GM18870 (cell line): ENCODE measurements around the gene PGAP6.
"Not testable (repeated sequence)": the region's sequence is repeated elsewhere in the genome, so short reads cannot be mapped to it uniquely, and the experiment has no call there.

Source experiments
- ATAC-seq: cut with Tn5 transposase; IDR thresholded peaks from one replicate; pipeline ENCODE4 v1.9.1; 2021; ENCODE audit warnings: moderate library complexity; ENCODE audit not compliant: unreplicated experiment

PGAP6 gene, protein sequence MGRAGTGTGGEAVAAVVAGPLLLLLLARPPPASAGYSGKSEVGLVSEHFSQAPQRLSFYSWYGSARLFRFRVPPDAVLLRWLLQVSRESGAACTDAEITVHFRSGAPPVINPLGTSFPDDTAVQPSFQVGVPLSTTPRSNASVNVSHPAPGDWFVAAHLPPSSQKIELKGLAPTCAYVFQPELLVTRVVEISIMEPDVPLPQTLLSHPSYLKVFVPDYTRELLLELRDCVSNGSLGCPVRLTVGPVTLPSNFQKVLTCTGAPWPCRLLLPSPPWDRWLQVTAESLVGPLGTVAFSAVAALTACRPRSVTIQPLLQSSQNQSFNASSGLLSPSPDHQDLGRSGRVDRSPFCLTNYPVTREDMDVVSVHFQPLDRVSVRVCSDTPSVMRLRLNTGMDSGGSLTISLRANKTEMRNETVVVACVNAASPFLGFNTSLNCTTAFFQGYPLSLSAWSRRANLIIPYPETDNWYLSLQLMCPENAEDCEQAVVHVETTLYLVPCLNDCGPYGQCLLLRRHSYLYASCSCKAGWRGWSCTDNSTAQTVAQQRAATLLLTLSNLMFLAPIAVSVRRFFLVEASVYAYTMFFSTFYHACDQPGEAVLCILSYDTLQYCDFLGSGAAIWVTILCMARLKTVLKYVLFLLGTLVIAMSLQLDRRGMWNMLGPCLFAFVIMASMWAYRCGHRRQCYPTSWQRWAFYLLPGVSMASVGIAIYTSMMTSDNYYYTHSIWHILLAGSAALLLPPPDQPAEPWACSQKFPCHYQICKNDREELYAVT

GRCh38 chr16:381789-382717 lies at the start of gene PGAP6:
PGAP6 (minus strand) TSS chr16:381978; CDS start chr16:381821, 157 bp downstream.
- ATAC-seq = no peak

DNA sequence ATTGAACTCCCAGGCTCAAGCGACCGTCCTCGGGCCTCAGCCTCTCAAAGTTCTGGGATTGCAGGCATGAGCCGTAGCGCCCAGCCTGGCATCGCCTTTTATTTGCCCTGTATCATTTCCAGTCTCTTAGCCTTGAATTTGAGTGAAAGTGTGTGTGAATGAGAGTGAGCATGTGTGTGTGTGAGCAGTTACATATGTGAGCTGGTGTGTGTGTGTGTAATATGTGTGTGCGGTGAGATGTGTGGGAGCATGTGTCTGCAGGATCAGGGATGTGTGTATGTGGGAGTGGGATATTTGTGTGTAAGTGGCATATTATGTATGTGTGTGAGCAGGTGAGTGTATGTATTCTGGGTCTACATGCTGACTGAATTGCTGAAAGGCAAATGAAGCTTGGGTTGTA lies 49.1 kb upstream of the PGAP6 start:
- no peak for ATAC-seq

DNA sequence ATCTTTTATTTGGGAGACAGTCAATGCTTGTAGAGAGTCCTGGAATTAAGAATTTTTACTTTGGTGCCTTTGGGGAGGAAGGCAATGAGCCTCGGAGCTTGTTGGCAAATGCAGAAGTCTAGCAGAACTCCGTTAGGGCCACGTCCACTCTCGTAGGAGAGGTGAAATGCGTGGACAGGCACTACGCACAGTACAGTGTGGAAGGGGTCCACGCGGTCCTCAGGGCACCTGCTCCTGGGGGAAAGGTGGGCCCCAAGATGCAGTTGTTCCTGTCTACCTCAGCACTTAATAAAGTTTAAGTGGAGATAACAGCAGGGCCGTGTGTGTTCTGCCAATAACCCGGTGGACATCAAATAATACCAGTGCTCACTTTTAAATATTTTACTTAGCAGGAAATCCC lies 45.5 kb upstream of the PGAP6 start:
- ATAC-seq = no peak

DNA sequence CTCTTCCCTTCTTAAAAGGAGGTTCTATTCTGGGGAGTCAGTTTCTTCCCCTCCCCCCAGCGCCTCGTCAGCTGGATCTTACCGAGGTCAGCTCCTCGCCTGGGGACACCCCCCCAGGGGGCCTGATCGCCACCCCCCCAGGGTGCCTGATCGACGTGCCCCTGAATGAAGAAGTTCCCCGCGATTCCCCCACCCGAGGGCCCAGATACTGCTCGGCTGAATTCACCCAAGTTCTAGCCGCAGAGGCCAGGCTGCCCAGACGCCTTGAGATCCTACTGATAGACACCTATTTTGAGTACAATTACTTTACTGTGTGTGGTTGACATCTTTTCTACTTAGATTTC lies 45.1 kb upstream of the PGAP6 start:
- ATAC-seq = no peak

DNA sequence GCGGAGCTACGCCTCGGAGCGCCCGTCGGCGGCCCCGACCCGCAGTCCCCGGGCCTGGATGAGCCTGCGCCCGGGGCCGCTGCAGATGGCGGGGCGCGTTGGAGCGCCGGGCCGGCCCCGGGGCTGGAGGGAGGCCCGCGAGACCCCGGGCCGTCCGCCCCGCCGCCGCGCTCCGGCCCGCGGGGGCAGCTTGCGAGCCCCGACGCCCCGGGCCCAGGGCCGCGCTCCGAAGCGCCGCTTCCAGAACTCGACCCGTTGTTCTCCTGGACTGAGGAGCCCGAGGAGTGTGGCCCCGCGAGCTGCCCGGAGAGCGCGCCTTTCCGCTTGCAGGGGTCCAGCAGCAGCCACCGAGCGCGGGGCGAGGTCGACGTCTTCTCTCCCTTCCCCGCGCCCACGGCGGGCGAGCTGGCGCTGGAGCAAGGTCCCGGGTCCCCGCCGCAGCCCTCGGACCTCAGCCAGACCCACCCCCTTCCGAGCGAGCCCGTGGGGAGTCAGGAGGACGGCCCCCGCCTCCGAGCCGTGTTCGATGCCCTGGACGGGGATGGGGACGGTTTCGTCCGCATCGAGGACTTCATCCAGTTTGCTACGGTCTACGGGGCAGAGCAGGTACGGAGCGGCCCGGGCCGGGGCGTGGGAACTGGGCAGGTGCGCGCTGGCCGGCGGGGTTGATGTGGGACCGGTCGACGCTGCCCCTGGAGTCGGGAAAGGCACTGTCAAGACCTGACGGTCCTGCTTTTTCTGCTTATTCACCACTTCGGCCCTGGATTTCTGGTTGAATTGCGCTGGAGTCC lies 44.5 kb upstream of the PGAP6 start:
- ATAC-seq = no peak

DNA sequence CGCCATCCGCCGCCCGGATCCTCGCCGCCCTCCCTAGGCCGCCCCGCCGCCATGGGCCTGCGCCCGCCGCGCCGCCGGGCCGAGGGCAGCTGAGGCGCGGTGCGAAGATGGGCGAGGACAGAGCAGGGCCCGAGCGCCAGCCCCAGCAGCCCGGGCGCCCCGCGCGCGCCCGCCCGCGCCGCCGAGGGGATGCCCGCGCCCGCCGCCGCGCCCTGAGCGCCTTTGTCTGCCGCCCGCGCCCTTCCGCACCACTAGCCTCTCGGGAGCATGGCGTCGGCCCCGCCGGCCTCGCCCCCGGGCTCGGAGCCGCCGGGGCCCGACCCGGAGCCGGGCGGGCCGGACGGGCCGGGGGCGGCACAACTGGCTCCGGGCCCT lies 43.9 kb upstream of the PGAP6 start:
- no peak for ATAC-seq

DNA sequence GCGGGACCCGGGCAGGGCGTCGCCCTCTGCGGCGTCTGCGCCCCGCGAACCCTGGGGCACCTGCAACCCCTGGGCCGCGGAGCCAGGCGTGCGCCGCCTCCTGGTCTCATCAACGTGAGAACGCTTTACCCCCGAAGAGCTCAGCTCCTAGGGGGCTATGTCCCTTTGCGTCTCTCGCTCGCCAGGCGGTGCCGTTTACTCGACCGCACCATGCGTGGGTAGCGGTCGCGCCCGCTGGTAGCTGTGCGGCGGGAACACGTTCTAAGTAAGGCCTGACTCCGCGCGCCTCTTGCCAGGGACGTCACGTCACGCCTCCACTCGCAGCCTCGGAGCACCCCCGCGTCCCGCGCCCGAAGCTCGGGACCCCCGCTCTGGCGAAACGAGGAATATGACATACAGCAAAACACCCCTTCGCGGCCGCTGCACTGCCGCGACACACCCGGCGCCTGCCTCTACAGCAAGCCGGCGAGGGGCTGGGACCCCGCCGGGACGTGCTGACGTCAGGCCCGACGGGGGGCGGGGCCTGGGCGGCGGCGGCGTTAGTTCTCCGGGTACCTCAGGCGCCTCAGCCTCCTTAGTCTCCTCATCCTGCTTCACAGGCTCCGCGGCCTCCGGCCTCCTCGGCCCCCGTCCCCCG lies 43.4 kb upstream of the PGAP6 start, which contains the start of gene RAB11FIP3:
RAB11FIP3 (plus strand) TSS at position 568 of the 637 bp plus-strand sequence. CDS start 358 bp downstream, outside the sequence.
- peak; percentile 72 for ATAC-seq

- ATAC-seq = no peak
These were observed 42.9 kb upstream of the PGAP6 start for GRCh38 chr16:424623-425081.

GRCh38 chr16:424033-424622 lies 42.4 kb upstream of the PGAP6 start:
- ATAC-seq = no peak

DNA sequence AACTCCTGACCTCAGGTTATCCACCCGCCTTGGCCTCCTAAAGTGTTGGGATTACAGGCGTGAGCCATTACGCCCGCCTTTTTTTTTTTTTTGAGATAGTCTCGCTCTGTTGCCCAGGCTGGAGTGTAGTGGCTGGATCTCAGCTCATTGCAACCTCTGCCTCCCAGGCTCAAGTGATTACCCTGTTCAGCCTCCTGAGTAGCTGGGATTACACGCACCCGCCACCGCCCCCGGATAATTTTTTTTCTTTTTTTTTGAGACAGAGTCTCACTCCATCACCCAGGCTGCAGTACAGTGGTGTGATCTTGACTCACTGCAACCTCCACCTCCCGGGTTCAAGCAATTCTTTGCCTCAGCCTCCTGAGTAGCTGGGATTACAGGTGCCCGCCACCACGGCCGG lies 40.4 kb upstream of the PGAP6 start:
- ATAC-seq = not testable (repeated sequence)

GRCh38 chr16:415170-415498 lies 33.4 kb upstream of the PGAP6 start:
- ATAC-seq = not testable (repeated sequence)

DNA sequence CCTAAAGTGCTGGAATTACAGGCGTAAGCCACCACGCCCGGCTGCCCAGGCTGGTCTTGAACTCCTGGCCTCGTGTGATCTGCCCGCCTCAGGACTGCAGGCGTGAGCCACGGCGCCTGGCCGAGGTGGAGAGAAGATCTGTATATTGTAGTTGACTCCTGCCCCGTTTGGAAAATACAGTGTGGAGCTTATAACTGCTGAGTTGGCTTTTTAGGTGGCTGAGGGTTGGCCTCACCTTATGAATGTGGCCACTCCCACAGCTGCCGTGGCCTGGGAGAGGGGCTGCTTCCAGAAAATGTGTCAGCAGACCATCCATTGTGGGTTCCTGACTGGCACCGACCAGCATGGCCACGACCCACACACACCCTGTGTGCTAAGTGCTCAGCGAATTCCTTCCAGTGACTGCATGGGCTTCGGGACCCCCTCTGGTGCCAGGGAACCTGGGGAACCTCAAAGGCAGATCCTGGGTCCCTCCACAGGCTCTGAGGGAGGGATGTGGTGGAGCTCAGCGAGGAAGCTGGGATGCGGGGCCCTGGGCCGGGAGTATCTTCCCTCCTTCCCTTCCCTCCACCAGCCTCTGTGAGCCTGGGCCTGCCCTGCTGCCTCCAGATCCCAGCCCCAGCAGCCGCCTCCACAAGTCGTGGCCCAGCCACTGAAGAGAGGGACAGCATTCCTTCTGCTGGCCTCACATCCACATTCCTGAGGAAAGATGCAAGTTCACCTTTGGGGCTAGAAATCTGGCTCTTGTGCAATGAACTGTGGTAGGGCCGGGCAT lies 32.8 kb upstream of the PGAP6 start:
- ATAC-seq = no peak

- no peak for ATAC-seq
These were observed 29.9 kb upstream of the PGAP6 start for GRCh38 chr16:411576-412265.

GRCh38 chr16:410516-411178 lies 28.9 kb upstream of the PGAP6 start:
- no peak for ATAC-seq

DNA sequence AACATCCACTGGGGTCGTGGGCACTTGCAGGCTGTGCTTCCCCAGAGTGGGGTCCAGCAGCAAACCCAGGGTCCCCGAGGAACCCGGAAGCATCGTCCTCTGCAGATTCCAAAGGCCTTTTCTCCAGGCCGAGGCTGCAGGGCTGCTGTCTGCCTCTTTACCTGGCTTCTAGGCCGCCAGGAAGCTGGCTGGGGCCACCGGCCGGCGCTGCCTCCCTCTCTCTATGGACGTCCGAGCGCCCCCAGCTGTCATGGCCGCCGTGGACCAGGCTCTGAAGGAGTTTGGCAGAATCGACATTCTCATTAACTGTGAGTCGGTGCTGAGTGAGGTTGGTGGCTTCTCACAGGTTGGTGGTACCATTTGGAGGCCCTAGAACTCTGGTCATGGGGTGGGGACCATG lies 25.5 kb upstream of the PGAP6 start:
- ATAC-seq = no peak

DNA sequence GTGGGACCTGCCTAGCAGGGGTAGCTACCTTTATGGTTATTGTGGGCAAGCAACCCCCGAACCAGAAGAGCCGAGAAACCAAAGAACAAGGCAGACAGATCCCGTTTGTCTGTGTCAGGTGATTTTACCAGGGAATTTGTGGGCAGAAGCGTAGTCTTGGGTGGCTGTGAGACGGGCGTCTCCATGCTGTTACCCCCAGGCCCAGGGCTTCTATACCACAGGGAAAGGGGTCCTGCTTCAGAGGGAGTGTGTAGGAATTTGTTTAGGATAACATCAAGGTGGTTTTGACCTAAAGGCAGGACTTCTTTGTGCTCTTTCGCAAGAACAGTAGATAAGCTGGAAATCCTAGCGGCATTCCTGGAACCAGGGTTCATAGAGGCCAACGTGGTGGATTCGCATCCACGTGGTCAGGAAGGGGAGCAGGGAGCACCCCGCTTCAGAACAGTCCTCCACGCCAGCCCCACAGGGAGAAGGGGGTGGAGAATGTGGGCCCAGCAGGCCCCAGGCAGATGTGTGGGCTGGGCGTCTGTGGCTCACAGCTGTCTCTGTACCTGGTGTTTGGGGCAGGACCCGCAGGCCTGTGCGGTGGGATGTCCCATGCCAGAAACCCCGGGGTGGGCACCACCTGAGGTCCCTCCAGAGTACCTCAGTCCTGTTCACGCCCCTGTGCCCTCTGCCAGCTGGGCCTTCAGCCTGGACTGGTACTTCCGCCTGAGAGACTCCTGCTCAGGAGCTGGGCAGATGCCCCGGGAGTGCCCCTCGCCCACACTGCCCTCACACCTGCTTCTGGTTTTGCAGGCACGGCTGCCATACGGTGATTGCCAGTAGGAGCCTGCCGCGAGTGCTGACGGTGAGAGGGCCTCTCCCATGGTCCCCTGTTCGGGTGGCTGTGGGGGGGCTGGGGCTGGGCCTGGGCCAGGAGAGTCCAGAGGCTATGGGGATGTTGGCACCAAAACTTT lies 24.0 kb upstream of the PGAP6 start:
- no peak for ATAC-seq
